Measurements from ENCODE around the gene HNF4A. TPM values are rescaled to one million over a fixed set of nuclear protein-coding genes. Genes with fewer than 3 reads are reported as not detected.

HNF4A gene
- total RNA-seq, 2 donors from 2014 or later: 56.3 to 58.0 TPM

GRCh38 chr20:44349349-44349748, 6.2 kb upstream of the HNF4A start:
- H3K9me3 Mint-ChIP-seq: no peaks in the 10 kb centered on the region
- H3K36me3 ChIP-seq (ENCODE audit: control insufficient read depth, insufficient read depth, low read length): no peaks in the 10 kb centered on the region
- no peak overlapping the region for H3K9ac ChIP-seq (ENCODE audit: extremely low read depth, low read length, poor library complexity, severe bottlenecking)
- no peaks in the 10 kb centered on the region for H3K27me3 ChIP-seq (ENCODE audit: control insufficient read depth, insufficient read depth, low read length, poor library complexity, severe bottlenecking)
- no peak overlapping the region for H3K27ac Mint-ChIP-seq
- no peaks in the 10 kb centered on the region for H3K9me3 ChIP-seq (ENCODE audit: control insufficient read depth, low read length)
- no peak for DNase-seq
- H3K4me1 Mint-ChIP-seq: peaks cover 11% of the 10 kb centered on the region
- no peak for TF ChIP-seq CTCF (conservative IDR thresholded peaks at IDR 0.05)
- no peak overlapping the region for H3K4me3 ChIP-seq (ENCODE audit: low read length)
- 75 to 86% methylated on average over 2 to 3 of the region's 3 CpGs for WGBS, 2 experiments (ENCODE audit: insufficient coverage in 1 of 2, insufficient read length in 1 of 2)
- H3K36me3 Mint-ChIP-seq (ENCODE audit: low read depth): no peaks in the 10 kb centered on the region
- H3K4me1 ChIP-seq (ENCODE audit: control insufficient read depth, insufficient read depth, low read length): no peaks in the 10 kb centered on the region
- H3K4me3 Mint-ChIP-seq: no peak overlapping the region
- no peaks in the 10 kb centered on the region for H3K27me3 Mint-ChIP-seq (ENCODE audit: insufficient read depth)
- H3K27ac ChIP-seq (ENCODE audit: low read depth, low read length): no peak overlapping the region

GRCh38 chr20:44350567-44350966, 4.9 kb upstream of the HNF4A start:
- no peak overlapping the region for H3K27ac ChIP-seq (ENCODE audit: low read depth, low read length)
- H3K4me1 ChIP-seq (ENCODE audit: control insufficient read depth, insufficient read depth, low read length): no peaks in the 10 kb centered on the region
- Mint-ChIP-seq H3K4me1 (peaks cover 18% of the 10 kb centered on the region), H3K36me3 (ENCODE audit: low read depth) (no peaks in the 10 kb centered on the region), H3K9me3 (no peaks in the 10 kb centered on the region), H3K27ac (no peak overlapping the region), H3K27me3 (ENCODE audit: insufficient read depth) (no peaks in the 10 kb centered on the region), H3K4me3 (no peak overlapping the region)
- DNase-seq: no peak
- H3K4me3 ChIP-seq (ENCODE audit: low read length): no peak overlapping the region
- H3K27me3 ChIP-seq (ENCODE audit: control insufficient read depth, insufficient read depth, low read length, poor library complexity, severe bottlenecking): no peaks in the 10 kb centered on the region
- H3K36me3 ChIP-seq (ENCODE audit: control insufficient read depth, insufficient read depth, low read length): no peaks in the 10 kb centered on the region
- no peaks in the 10 kb centered on the region for H3K9me3 ChIP-seq (ENCODE audit: control insufficient read depth, low read length)
- H3K9ac ChIP-seq (ENCODE audit: extremely low read depth, low read length, poor library complexity, severe bottlenecking): no peak overlapping the region
- 85 to 95% methylated on average over 6 of the region's 6 CpGs for whole genome bisulfite sequencing, 2 experiments (ENCODE audit: insufficient coverage in 1 of 2, insufficient read length in 1 of 2)
- no peak for TF ChIP-seq CTCF (conservative IDR thresholded peaks at IDR 0.05)

GRCh38 chr20:44354979-44355497, 461 bp upstream of the HNF4A start:
- no peak overlapping the region for H3K9ac ChIP-seq (ENCODE audit: extremely low read depth, low read length, poor library complexity, severe bottlenecking)
- no peaks in the 10 kb centered on the region for H3K9me3 ChIP-seq (ENCODE audit: control insufficient read depth, low read length)
- Mint-ChIP-seq H3K4me1 (peaks cover 53% of the 10 kb centered on the region), H3K9me3 (no peaks in the 10 kb centered on the region), H3K27me3 (ENCODE audit: insufficient read depth) (no peaks in the 10 kb centered on the region), H3K36me3 (ENCODE audit: low read depth) (no peaks in the 10 kb centered on the region), H3K27ac (peak overlapping the region; percentile 82), H3K4me3 (peak overlapping the region; percentile 72)
- peaks cover 7% of the 10 kb centered on the region for H3K4me1 ChIP-seq (ENCODE audit: control insufficient read depth, insufficient read depth, low read length)
- WGBS, 2 experiments (ENCODE audit: insufficient coverage in 1 of 2, insufficient read length in 1 of 2): 90 to 93% methylated on average over 4 to 6 of the region's 6 CpGs
- H3K27ac ChIP-seq (ENCODE audit: low read depth, low read length): no peak overlapping the region
- peak overlapping the region; percentile 80 for H3K4me3 ChIP-seq (ENCODE audit: low read length)
- no peak for DNase-seq
- no peaks in the 10 kb centered on the region for H3K36me3 ChIP-seq (ENCODE audit: control insufficient read depth, insufficient read depth, low read length)
- TF ChIP-seq CTCF (conservative IDR thresholded peaks at IDR 0.05): no peak
- no peaks in the 10 kb centered on the region for H3K27me3 ChIP-seq (ENCODE audit: control insufficient read depth, insufficient read depth, low read length, poor library complexity, severe bottlenecking)
